HepG2 (cell line): Measurements from ENCODE around the gene GORASP2. TPM values are rescaled to one million over a fixed set of nuclear protein-coding genes. Genes with fewer than 3 reads are reported as not detected.

Experiments used
- ARHGAP35 ChIP-seq: sonication (generic); formaldehyde crosslinking; IDR thresholded peaks from 2 replicates; pipeline ENCODE4 v1.9.0; 2022; ENCODE audit warnings: mild to moderate bottlenecking, inconsistent platforms, moderate library complexity, missing genetic modification reagents, borderline replicate concordance
- ATF7-NPFF ChIP-seq: sonication (generic); formaldehyde crosslinking; IDR thresholded peaks from 2 replicates; pipeline ENCODE4 v1.8.1; 2023; ENCODE audit warnings: mild to moderate bottlenecking, low read depth, missing genetic modification reagents, moderate library complexity
- BRCA1 ChIP-seq: sonication (generic); formaldehyde crosslinking; IDR thresholded peaks from 2 replicates; pipeline ENCODE4 v1.4.0; 2020; ENCODE audit warnings: missing genetic modification reagents
- CEBPG ChIP-seq: IDR thresholded peaks from 2 replicates; pipeline ENCODE4 v1.6.1; 2016
- FOXO4 ChIP-seq: sonication (generic); formaldehyde crosslinking; conservative IDR thresholded peaks from 2 replicates; pipeline ENCODE4 v1.8.1; 2023; ENCODE audit warnings: missing genetic modification reagents
- HDAC1 ChIP-seq: sonication (generic); formaldehyde crosslinking; IDR thresholded peaks from 2 replicates; pipeline ENCODE4 v1.5.1; 2020; ENCODE audit warnings: mild to moderate bottlenecking, missing genetic modification reagents
- MAFF ChIP-seq: IDR thresholded peaks from 2 replicates; pipeline ENCODE4 v1.6.1; 2011; ENCODE audit warnings: low read depth, low read length, improper control_type of control experiment
- NFRKB ChIP-seq: fragments of 450-650 bp; IDR thresholded peaks from 2 replicates; pipeline ENCODE4 v1.6.1; 2017
- NR2F2 ChIP-seq: IDR thresholded peaks from 2 replicates; pipeline ENCODE4 v1.6.1; 2012; ENCODE audit warnings: low read depth, inconsistent platforms, borderline replicate concordance
- SAFB2 ChIP-seq: sonication (generic); formaldehyde crosslinking; IDR thresholded peaks from 2 replicates; pipeline ENCODE4 v1.5.1; 2020; ENCODE audit warnings: missing genetic modification reagents, low read depth, mild to moderate bottlenecking, borderline replicate concordance
- SALL1 ChIP-seq: sonication (generic); formaldehyde crosslinking; IDR thresholded peaks from 2 replicates; pipeline ENCODE4 v1.8.0; 2022; ENCODE audit warnings: mild to moderate bottlenecking, missing genetic modification reagents
- SIN3A ChIP-seq: IDR thresholded peaks from 2 replicates; pipeline ENCODE4 v1.6.1; 2011; ENCODE audit warnings: low read depth, mild to moderate bottlenecking, control low read depth, low read length, borderline replicate concordance
- SMAD9 ChIP-seq: sonication (generic); formaldehyde crosslinking; IDR thresholded peaks from 2 replicates; pipeline ENCODE4 v1.5.1; 2020; ENCODE audit warnings: mild to moderate bottlenecking, missing genetic modification reagents
- SRY ChIP-seq: sonication (generic); formaldehyde crosslinking; IDR thresholded peaks from 2 replicates; pipeline ENCODE4 v1.8.0; 2022; ENCODE audit warnings: mild to moderate bottlenecking, missing genetic modification reagents
- TARDBP ChIP-seq: sonication (generic); formaldehyde crosslinking; IDR thresholded peaks from 2 replicates; pipeline ENCODE4 v1.8.0; 2022; ENCODE audit warnings: mild to moderate bottlenecking, missing genetic modification reagents
- ZFP1 ChIP-seq: IDR thresholded peaks from 2 replicates; pipeline ENCODE4 v1.6.1; 2016
- ZNF121 ChIP-seq: sonication (generic); formaldehyde crosslinking; IDR thresholded peaks from 2 replicates; pipeline ENCODE4 v1.5.0; 2020; ENCODE audit warnings: mild to moderate bottlenecking, missing genetic modification reagents
- ZNF451 ChIP-seq: sonication (generic); formaldehyde crosslinking; IDR thresholded peaks from 2 replicates; pipeline ENCODE4 v1.5.0; 2020; ENCODE audit warnings: mild to moderate bottlenecking, missing genetic modification reagents
- ZNF503 ChIP-seq: sonication (generic); formaldehyde crosslinking; IDR thresholded peaks from 2 replicates; pipeline ENCODE4 v1.4.0; 2020; ENCODE audit warnings: missing genetic modification reagents
- ZNF619 ChIP-seq: sonication (generic); formaldehyde crosslinking; IDR thresholded peaks from 2 replicates; pipeline ENCODE4 v1.4.0; 2020; ENCODE audit warnings: mild to moderate bottlenecking, missing genetic modification reagents
- ZNF652 ChIP-seq: IDR thresholded peaks from 2 replicates; pipeline ENCODE4 v1.6.1; 2016; ENCODE audit warnings: low read depth, borderline replicate concordance
- ZNF724P ChIP-seq: sonication (generic); formaldehyde crosslinking; IDR thresholded peaks from 2 replicates; pipeline ENCODE4 v1.8.0; 2022; ENCODE audit warnings: missing genetic modification reagents, borderline replicate concordance
- ZNF781 ChIP-seq: sonication (generic); formaldehyde crosslinking; IDR thresholded peaks from 2 replicates; pipeline ENCODE4 v1.5.1; 2020; ENCODE audit warnings: borderline replicate concordance, mild to moderate bottlenecking, missing genetic modification reagents; ENCODE audit errors: not compliant biosample characterization
- ZNF792 ChIP-seq: IDR thresholded peaks from 2 replicates; pipeline ENCODE4 v1.6.1; 2016
- ZNF800 ChIP-seq: sonication (generic); formaldehyde crosslinking; IDR thresholded peaks from 2 replicates; pipeline ENCODE4 v1.4.0; 2020; ENCODE audit warnings: missing genetic modification reagents
- polyA plus RNA-seq, 8 experiments: library from polyadenylated mRNA; depleted of rRNA in 3 of 8; stranded (reverse) in 7 of 8; unstranded in 1 of 8; fragments of >200 nt; fragmentation: Illumina TruSeq in 4 of 8; extraction: Trizol in 4 of 8; gene quantifications; 2 replicates each; pipeline versions ENCODE4 v1.2.1 to v1.2.3, GENCODE V29; 2011 to 2016; ENCODE audit warnings: low read depth in 4 of 8, missing spikeins in 1 of 8, mixed read lengths in 1 of 8; ENCODE audit not compliant: insufficient read depth in 1 of 8
- total RNA-seq, 5 experiments: library from RNA; depleted of rRNA; stranded (reverse); fragments of >200 nt; fragmentation: Illumina TruSeq; extraction: Trizol; gene quantifications; 2 replicates each; pipeline ENCODE4 v1.2.3, GENCODE V29; 2016; ENCODE audit warnings: low read depth in 1 of 5
- TF ChIP-seq, protein P1 (sequence below): sonication (generic); formaldehyde crosslinking; IDR thresholded peaks from 2 replicates; pipeline ENCODE4 v1.5.1; 2020; ENCODE audit warnings: mild to moderate bottlenecking, missing genetic modification reagents, moderate library complexity

GORASP2 gene
- total and polyA plus RNA-seq, 2 of the 13 experiments (the other 11 are each of a cell fraction or from before 2014, with no cell fraction given) = 103 to 239 TPM

- TF ChIP-seq SAFB2 (CRISPR knock-in tag) = 0 out of 2 replicates have a peak, but pooled peaks have one; percentile 2
- no peak for TF ChIP-seq NR2F2
- 0 out of 2 replicates have a peak, but pooled peaks have one; percentile 10 for TF ChIP-seq ZFP1 (CRISPR knock-in tag)
- TF ChIP-seq, protein P1, sequence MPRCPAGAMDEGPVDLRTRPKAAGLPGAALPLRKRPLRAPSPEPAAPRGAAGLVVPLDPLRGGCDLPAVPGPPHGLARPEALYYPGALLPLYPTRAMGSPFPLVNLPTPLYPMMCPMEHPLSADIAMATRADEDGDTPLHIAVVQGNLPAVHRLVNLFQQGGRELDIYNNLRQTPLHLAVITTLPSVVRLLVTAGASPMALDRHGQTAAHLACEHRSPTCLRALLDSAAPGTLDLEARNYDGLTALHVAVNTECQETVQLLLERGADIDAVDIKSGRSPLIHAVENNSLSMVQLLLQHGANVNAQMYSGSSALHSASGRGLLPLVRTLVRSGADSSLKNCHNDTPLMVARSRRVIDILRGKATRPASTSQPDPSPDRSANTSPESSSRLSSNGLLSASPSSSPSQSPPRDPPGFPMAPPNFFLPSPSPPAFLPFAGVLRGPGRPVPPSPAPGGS (CRISPR knock-in tag) = 0 out of 2 replicates have a peak, but pooled peaks have one; percentile 1
- 0 out of 2 replicates have a peak, but pooled peaks have one; percentile 17 for TF ChIP-seq SIN3A
- TF ChIP-seq ZNF451 (CRISPR knock-in tag) = no peak
- TF ChIP-seq ZNF121 (CRISPR knock-in tag) = peak; percentile 96
- no peak for TF ChIP-seq SALL1 (CRISPR knock-in tag)
- 0 out of 2 replicates have a peak, but pooled peaks have one; percentile 3 for TF ChIP-seq CEBPG
- no peak for TF ChIP-seq SRY (CRISPR knock-in tag)
- peak; percentile 35; the same call in 1 of the 2 replicates for TF ChIP-seq ZNF792 (CRISPR knock-in tag)
- TF ChIP-seq FOXO4 (CRISPR knock-in tag) = 0 out of 2 replicates have a peak, but pooled peaks have one; percentile 30
- no peak for TF ChIP-seq ARHGAP35 (CRISPR knock-in tag)
- no peak for TF ChIP-seq MAFF
- no peak for TF ChIP-seq BRCA1 (CRISPR knock-in tag)
- no peak for TF ChIP-seq ATF7-NPFF (CRISPR knock-in tag)
- no peak for TF ChIP-seq ZNF503
- no peak for TF ChIP-seq NFRKB
- 0 out of 2 replicates have a peak, but pooled peaks have one; percentile 9 for TF ChIP-seq TARDBP (CRISPR knock-in tag)
- TF ChIP-seq ZNF724P (CRISPR knock-in tag) = no peak
- 0 out of 2 replicates have a peak, but pooled peaks have one; percentile 9 for TF ChIP-seq ZNF800 (CRISPR knock-in tag)
- no peak for TF ChIP-seq SMAD9 (CRISPR knock-in tag)
- peak; percentile 56 for TF ChIP-seq ZNF781
- no peak for TF ChIP-seq ZNF652 (CRISPR knock-in tag)
- TF ChIP-seq HDAC1 (CRISPR knock-in tag) = peak; percentile 70
- no peak for TF ChIP-seq ZNF619 (CRISPR knock-in tag)
Measured at GRCh38 chr2:170974304-170974993, 45.4 kb downstream of the GORASP2 start (continued).
